Esophagus muscularis mucosa (tissue), 4 donors: ENCODE results near the gene ADGRB2. TPM values are rescaled to one million over a fixed set of nuclear protein-coding genes. Genes with fewer than 3 reads are reported as not detected.

Experiments used
- DNase-seq: peaks from one replicate; pipeline ENCODE4 v3.0.0-alpha.2; 2017; ENCODE audit errors: extremely low spot score
- H3K27ac ChIP-seq, 4 donors: fragments of 200-600 bp; sonication (generic); replicated peaks in 1 of 4; 1 replicate in 3 of 4; 2 replicates in 1 of 4; pipeline ENCODE4 v1.5.1; 2016 to 2019; ENCODE audit warnings: mild to moderate bottlenecking in 1 of 4
- H3K27me3 ChIP-seq, 4 donors: fragments of 200-600 bp; sonication (generic); one replicate each; pipeline versions ENCODE4 v1.5.1 to v1.6.0; 2016 to 2019
- H3K36me3 ChIP-seq, 4 donors: fragments of 200-600 bp; sonication (generic); one replicate each; pipeline ENCODE4 v1.5.1; 2016 to 2019
- H3K4me1 ChIP-seq, 4 donors: fragments of 200-600 bp; sonication (generic); one replicate each; pipeline ENCODE4 v1.5.1; 2016 to 2019
- H3K4me3 ChIP-seq, 4 donors: fragments of 200-600 bp; sonication (generic); 1 replicate in 2 of 4; 2 replicates in 2 of 4; pipeline ENCODE4 v1.5.1; 2016 to 2019; ENCODE audit warnings: mild to moderate bottlenecking in 4 of 4, moderate library complexity in 1 of 4
- H3K9me3 ChIP-seq, 4 donors: fragments of 200-600 bp; sonication (generic); 1 replicate in 3 of 4; 2 replicates in 1 of 4; pipeline ENCODE4 v1.5.1; 2016 to 2019
- EP300 ChIP-seq: sonication (generic); formaldehyde crosslinking; IDR thresholded peaks from one replicate; pipeline ENCODE4 v1.6.1; 2017; ENCODE audit warnings: antibody characterized with exemption
- POLR2A ChIP-seq: fragments of 450-650 bp; IDR thresholded peaks from one replicate; pipeline ENCODE4 v1.6.1; 2017; ENCODE audit warnings: antibody characterized with exemption, moderate library complexity, mild to moderate bottlenecking, low read depth
- POLR2AphosphoS5 ChIP-seq, 2 donors: sonication (generic); formaldehyde crosslinking; IDR thresholded peaks; one replicate each; pipeline ENCODE4 v1.6.1; 2017; ENCODE audit warnings: antibody characterized with exemption in 2 of 2
- WGBS: methylation state at CpG from one replicate; pipeline ENCODE4 v1.1.5; 2018; 5-methylcytosine and 5-hydroxymethylcytosine counted together
- intact Hi-C: fragments of 100-400 bp; cut with DNase I; formaldehyde crosslinking; loops from one replicate; pipeline ENCODE4 v1.15.1; 2023
- total RNA-seq, 4 donors: library from RNA; depleted of rRNA; stranded (reverse); fragments of >200 nt; gene quantifications; one replicate each; pipeline versions ENCODE4 v1.1.0 to v1.2.1, GENCODE V29; 2016
- TF ChIP-seq, protein P1 (sequence below), 3 experiments: fragments of 200-600 bp in 2 of 3; fragments of 450-650 bp in 1 of 3; sonication (generic) in 2 of 3; IDR thresholded peaks; one replicate each; pipeline ENCODE4 v1.5.1; 2017 to 2019; ENCODE audit warnings: antibody characterized with exemption in 3 of 3, mild to moderate bottlenecking in 2 of 3, moderate library complexity in 1 of 3

Gene ADGRB2
- total RNA-seq, 4 donors from 2014 or later = 0.83 to 4.2 (median 2.1) TPM

DNA sequence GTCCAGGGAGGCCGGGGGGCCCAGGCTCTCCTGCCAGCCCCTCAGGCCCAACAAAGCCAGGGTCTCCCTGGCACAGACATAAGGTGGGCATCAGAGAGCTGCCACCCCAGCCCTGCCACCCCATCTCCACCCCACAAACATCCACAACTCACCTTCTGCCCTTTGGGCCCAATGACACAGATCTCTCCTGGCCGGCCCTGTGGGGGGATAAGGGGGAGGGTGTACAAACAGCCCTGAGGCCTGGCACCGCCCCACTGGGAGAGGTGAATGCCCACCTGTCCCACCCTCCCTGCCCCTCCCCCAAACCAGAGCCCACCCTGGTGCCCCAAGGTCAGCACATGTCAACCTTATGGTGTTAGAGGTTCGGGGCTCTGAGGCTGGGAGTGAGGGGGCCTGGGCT, 72.7 kb downstream of the ADGRB2 start:
- Histone ChIP-seq H3K4me1 (peaks cover 0 to 36% (median 29%) of the 10 kb centered on the region in 4 donors), H3K27me3 (no peaks in the 10 kb centered on the region), H3K36me3 (peaks cover 0 to 50% (median 14%) of the 10 kb centered on the region in 4 donors), H3K27ac (no peak overlapping the region), H3K4me3 (no peak overlapping the region), H3K9me3 (no peaks in the 10 kb centered on the region)
- WGBS = 77% methylated on average over 1 of the region's 4 CpGs
- intact Hi-C loops = no loop called here
- DNase-seq = no peak
- TF ChIP-seq POLR2A (no peak), POLR2AphosphoS5 (IDR thresholded peaks at IDR 0.05) (no peak), EP300 (no peak)
- TF ChIP-seq, protein P1, sequence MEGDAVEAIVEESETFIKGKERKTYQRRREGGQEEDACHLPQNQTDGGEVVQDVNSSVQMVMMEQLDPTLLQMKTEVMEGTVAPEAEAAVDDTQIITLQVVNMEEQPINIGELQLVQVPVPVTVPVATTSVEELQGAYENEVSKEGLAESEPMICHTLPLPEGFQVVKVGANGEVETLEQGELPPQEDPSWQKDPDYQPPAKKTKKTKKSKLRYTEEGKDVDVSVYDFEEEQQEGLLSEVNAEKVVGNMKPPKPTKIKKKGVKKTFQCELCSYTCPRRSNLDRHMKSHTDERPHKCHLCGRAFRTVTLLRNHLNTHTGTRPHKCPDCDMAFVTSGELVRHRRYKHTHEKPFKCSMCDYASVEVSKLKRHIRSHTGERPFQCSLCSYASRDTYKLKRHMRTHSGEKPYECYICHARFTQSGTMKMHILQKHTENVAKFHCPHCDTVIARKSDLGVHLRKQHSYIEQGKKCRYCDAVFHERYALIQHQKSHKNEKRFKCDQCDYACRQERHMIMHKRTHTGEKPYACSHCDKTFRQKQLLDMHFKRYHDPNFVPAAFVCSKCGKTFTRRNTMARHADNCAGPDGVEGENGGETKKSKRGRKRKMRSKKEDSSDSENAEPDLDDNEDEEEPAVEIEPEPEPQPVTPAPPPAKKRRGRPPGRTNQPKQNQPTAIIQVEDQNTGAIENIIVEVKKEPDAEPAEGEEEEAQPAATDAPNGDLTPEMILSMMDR (IDR thresholded peaks at IDR 0.05) = no peak

DNA sequence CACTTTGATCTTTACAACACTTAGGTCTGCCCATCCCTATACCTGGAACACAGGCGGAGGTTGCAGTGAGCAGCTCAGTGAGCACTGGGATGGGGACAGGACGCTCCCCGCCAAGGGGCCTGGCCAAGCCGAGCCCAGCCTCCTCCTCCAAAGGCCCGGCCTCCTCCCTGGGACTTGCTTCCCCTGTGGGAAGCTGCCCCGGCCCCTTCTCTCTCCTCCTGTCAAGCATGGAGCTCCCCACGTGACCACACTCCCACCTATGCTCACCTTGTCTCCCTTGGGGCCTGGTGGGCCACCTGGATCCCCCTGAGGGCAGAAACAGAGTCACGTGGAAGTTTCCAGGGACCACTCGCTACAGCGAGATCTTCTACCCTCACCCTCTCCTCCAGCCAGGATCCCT, 73.2 kb downstream of the ADGRB2 start:
- no peaks in the 10 kb centered on the region for H3K9me3 ChIP-seq
- no peak for DNase-seq
- H3K4me3 ChIP-seq = no peak overlapping the region
- H3K36me3 ChIP-seq = peaks cover 0 to 50% (median 14%) of the 10 kb centered on the region in 4 donors
- TF ChIP-seq POLR2AphosphoS5 (IDR thresholded peaks at IDR 0.05) = no peak
- TF ChIP-seq, protein P1 (IDR thresholded peaks at IDR 0.05) = no peak
- no peak for TF ChIP-seq POLR2A
- no peak for TF ChIP-seq EP300
- 76% methylated on average over 3 of the region's 10 CpGs for WGBS
- no peaks in the 10 kb centered on the region for H3K27me3 ChIP-seq
- H3K27ac ChIP-seq = no peak overlapping the region
- H3K4me1 ChIP-seq = peaks cover 0 to 36% (median 24%) of the 10 kb centered on the region in 4 donors
- intact Hi-C loops = no loop called here

DNA sequence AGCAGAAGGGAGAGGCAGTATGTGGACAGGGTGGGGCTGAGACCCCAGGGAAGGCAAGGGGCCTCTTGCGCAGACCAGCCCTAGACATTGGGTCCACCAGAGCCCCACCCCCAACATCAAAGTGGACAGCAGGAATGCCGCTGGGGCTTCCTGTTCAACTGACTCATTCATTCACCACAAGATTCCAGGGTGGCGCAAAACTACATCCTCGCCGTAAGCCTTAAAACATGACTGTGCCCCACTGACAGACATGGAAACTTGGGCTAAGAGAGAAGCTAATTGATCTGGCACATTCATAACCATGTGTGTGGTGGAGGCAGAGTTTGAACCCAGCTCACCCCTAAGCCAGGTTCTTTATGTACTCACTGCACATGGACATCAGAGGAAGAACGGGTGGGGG, 74.3 kb downstream of the ADGRB2 start:
- Histone ChIP-seq H3K4me3 (no peak overlapping the region), H3K36me3 (peaks cover 0 to 53% (median 10%) of the 10 kb centered on the region in 4 donors), H3K27me3 (no peaks in the 10 kb centered on the region), H3K9me3 (no peaks in the 10 kb centered on the region), H3K4me1 (peaks cover 0 to 30% (median 17%) of the 10 kb centered on the region in 4 donors), H3K27ac (no peak overlapping the region)
- TF ChIP-seq POLR2AphosphoS5 (IDR thresholded peaks at IDR 0.05) (no peak), POLR2A (no peak), EP300 (no peak)
- TF ChIP-seq, protein P1 (IDR thresholded peaks at IDR 0.05) = no peak
- WGBS = 79% methylated on average over 3 of the region's 6 CpGs
- intact Hi-C loops = no loop called here
- no peak for DNase-seq

DNA sequence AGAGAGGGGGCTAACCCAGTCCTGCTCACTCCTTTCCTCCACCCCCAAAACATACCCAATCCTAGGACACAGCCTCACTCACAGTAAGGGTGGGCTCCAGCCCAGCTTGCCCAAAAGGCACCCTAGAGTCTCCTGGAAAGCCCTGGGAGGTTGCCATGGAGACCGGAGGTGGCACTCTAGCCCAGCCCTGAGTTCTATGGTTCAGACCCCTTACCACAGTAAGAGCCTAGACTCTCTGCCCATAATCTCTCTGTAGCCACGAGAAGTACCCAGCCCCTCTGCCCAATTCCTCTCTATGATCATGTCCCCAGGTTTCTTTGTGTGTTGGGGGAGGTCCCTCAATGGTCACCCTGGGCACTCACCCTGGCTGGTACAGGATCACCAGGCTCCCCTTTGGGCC, 74.8 kb downstream of the ADGRB2 start:
- no peak for TF ChIP-seq EP300
- TF ChIP-seq POLR2AphosphoS5 (IDR thresholded peaks at IDR 0.05) = no peak
- TF ChIP-seq, protein P1 (IDR thresholded peaks at IDR 0.05) = no peak
- TF ChIP-seq POLR2A = no peak
- H3K27me3 ChIP-seq = no peaks in the 10 kb centered on the region
- WGBS = 80% methylated on average over 1 of the region's 2 CpGs
- no peak overlapping the region for H3K27ac ChIP-seq
- peaks cover 0 to 58% (median 9%) of the 10 kb centered on the region in 4 donors for H3K36me3 ChIP-seq
- H3K9me3 ChIP-seq = no peaks in the 10 kb centered on the region
- H3K4me3 ChIP-seq = no peak overlapping the region
- no peak for DNase-seq
- H3K4me1 ChIP-seq = peaks cover 0 to 27% (median 17%) of the 10 kb centered on the region in 4 donors
- intact Hi-C loops = no loop called here
